IMR-90 (cell line): ENCODE data around the gene PIGC. TPM values are rescaled to one million over a fixed set of nuclear protein-coding genes. Genes with fewer than 3 reads are reported as not detected.

Experiments
- ATAC-seq: fragments of 200-7000 bp; cut with Tn5 transposase; 2 replicates; pipeline ENCODE4 v1.9.1; 2020; ENCODE audit warnings: low read depth, mild to moderate bottlenecking, moderate library complexity
- BruUV-seq: library from RNA; stranded (reverse); fragments of 400-500 nt; replicated peaks from 2 replicates; lab custom pipeline; 2021; lab: Mats Ljungman, UMichigan
- CTCF ChIA-PET: fragments of 300-600 bp; formaldehyde crosslinking; extraction: SDS; loops from one replicate; lab custom pipeline; 2021; ENCODE audit warnings: antibody characterized with exemption; lab: Yijun Ruan, JAX
- POLR2A ChIA-PET: fragments of 300-600 bp; sonication (Branson Sonifier 250); formaldehyde crosslinking; loops from one replicate; lab custom pipeline; 2022; ENCODE audit warnings: antibody characterized with exemption; ENCODE audit not compliant: unreplicated experiment; lab: Charles Lee
- DNase-seq: peaks from one replicate; pipeline ENCODE4 v3.0.0; 2013
- H2AFZ ChIP-seq: replicated peaks from 2 replicates; pipeline ENCODE3; 2013; ENCODE audit warnings: low read length, mild to moderate bottlenecking; ENCODE audit not compliant: poor library complexity
- H2AK5ac ChIP-seq: 2 replicates; pipeline ENCODE4 v1.6.1; 2013; ENCODE audit warnings: low read depth, low read length, inconsistent platforms
- H2AK9ac ChIP-seq: replicated peaks from 2 replicates; pipeline ENCODE3; 2013; ENCODE audit warnings: mild to moderate bottlenecking, low read depth, low read length, moderate library complexity; ENCODE audit not compliant: poor library complexity
- H2BK120ac ChIP-seq: 2 replicates; pipeline ENCODE4 v1.6.1; 2013; ENCODE audit warnings: low read depth, low read length, inconsistent platforms
- H2BK15ac ChIP-seq: 3 replicates; pipeline ENCODE4 v1.6.1; 2013; ENCODE audit warnings: low read depth, low read length, inconsistent platforms
- H2BK20ac ChIP-seq: 2 replicates; pipeline ENCODE4 v1.6.1; 2013; ENCODE audit warnings: low read depth, mild to moderate bottlenecking, inconsistent platforms, low read length, moderate library complexity
- H2BK5ac ChIP-seq: 2 replicates; pipeline ENCODE4 v1.6.1; 2013; ENCODE audit warnings: mild to moderate bottlenecking, low read depth, low read length, inconsistent platforms; ENCODE audit not compliant: poor library complexity, severe bottlenecking
- H3K14ac ChIP-seq: replicated peaks from 2 replicates; pipeline ENCODE4 v1.6.1; 2013; ENCODE audit warnings: low read depth, low read length, inconsistent platforms
- H3K18ac ChIP-seq: 2 replicates; pipeline ENCODE4 v1.6.1; 2013; ENCODE audit warnings: low read depth, low read length, control low read depth
- H3K23ac ChIP-seq: 2 replicates; pipeline ENCODE4 v1.6.1; 2013; ENCODE audit warnings: low read depth, low read length, inconsistent platforms
- H3K27ac ChIP-seq: 2 replicates; pipeline ENCODE4 v1.5.1; 2013; ENCODE audit warnings: mild to moderate bottlenecking, control low read depth, low read length; ENCODE audit not compliant: insufficient read depth
- H3K27me3 ChIP-seq: 2 replicates; pipeline ENCODE4 v1.6.1; 2013; ENCODE audit warnings: low read length; ENCODE audit not compliant: control insufficient read depth, insufficient read depth
- H3K36me3 ChIP-seq: 2 replicates; pipeline ENCODE4 v1.6.1; 2013; ENCODE audit warnings: low read length, mixed read lengths; ENCODE audit not compliant: control insufficient read depth, insufficient read depth
- H3K4ac ChIP-seq: 2 replicates; pipeline ENCODE4 v1.6.1; 2013; ENCODE audit warnings: low read depth, low read length, inconsistent platforms
- H3K4me1 ChIP-seq: 2 replicates; pipeline ENCODE4 v1.6.1; 2013; ENCODE audit warnings: low read length, mixed read lengths; ENCODE audit not compliant: control insufficient read depth, insufficient read depth
- H3K4me2 ChIP-seq: 2 replicates; pipeline ENCODE4 v1.6.1; 2013; ENCODE audit warnings: low read depth, mild to moderate bottlenecking, control low read depth, low read length, moderate library complexity
- H3K4me3 ChIP-seq: 2 replicates; pipeline ENCODE4 v1.5.1; 2013; ENCODE audit warnings: low read depth, mild to moderate bottlenecking, control low read depth, low read length, moderate library complexity; ENCODE audit not compliant: insufficient read depth
- H3K56ac ChIP-seq: 2 replicates; pipeline ENCODE4 v1.6.1; 2013; ENCODE audit warnings: low read length, inconsistent platforms; ENCODE audit not compliant: insufficient read depth; ENCODE audit errors: extremely low read depth
- H3K79me1 ChIP-seq, 2 experiments: 2 replicates each; pipeline ENCODE4 v1.6.1; 2013; ENCODE audit warnings: low read length in 2 of 2, inconsistent platforms in 1 of 2, low read depth in 1 of 2
- H3K9ac ChIP-seq: 2 replicates; pipeline ENCODE4 v1.6.1; 2013; ENCODE audit warnings: low read depth, low read length, control low read depth
- H3K9me1 ChIP-seq: 2 replicates; pipeline ENCODE4 v1.6.1; 2013; ENCODE audit warnings: low read length, inconsistent platforms; ENCODE audit not compliant: insufficient read depth
- H3K9me3 ChIP-seq: 2 replicates; pipeline ENCODE4 v1.6.1; 2013; ENCODE audit warnings: low read length; ENCODE audit not compliant: control insufficient read depth, insufficient read depth
- H4K20me1 ChIP-seq: 2 replicates; pipeline ENCODE4 v1.6.1; 2013; ENCODE audit warnings: low read length, inconsistent platforms; ENCODE audit not compliant: insufficient read depth
- H4K5ac ChIP-seq: 2 replicates; pipeline ENCODE4 v1.6.1; 2013; ENCODE audit warnings: mild to moderate bottlenecking, low read depth, low read length, control low read depth
- H4K8ac ChIP-seq, 2 experiments: 2 replicates each; pipeline ENCODE4 v1.6.1; 2013; ENCODE audit warnings: low read depth in 2 of 2, low read length in 2 of 2, control low read depth in 1 of 2, inconsistent platforms in 1 of 2
- H4K91ac ChIP-seq: 2 replicates; pipeline ENCODE4 v1.6.1; 2013; ENCODE audit warnings: low read depth, low read length, inconsistent platforms; ENCODE audit not compliant: insufficient read depth
- BHLHE40 ChIP-seq: fragments of 150-350 bp; IDR thresholded peaks from 2 replicates; pipeline ENCODE4 v1.6.1; 2016; ENCODE audit warnings: mild to moderate bottlenecking, low read depth, low read length
- CEBPB ChIP-seq: IDR thresholded peaks from 2 replicates; pipeline ENCODE4 v1.6.1; 2012; ENCODE audit warnings: low read depth, low read length, improper control_type of control experiment
- CHD1 ChIP-seq: IDR thresholded peaks from 2 replicates; pipeline ENCODE4 v1.6.1; 2012; ENCODE audit warnings: low read depth, low read length, improper control_type of control experiment
- FOS ChIP-seq: fragments of 150-350 bp; IDR thresholded peaks from 2 replicates; pipeline ENCODE4 v1.6.1; 2016; ENCODE audit warnings: low read depth, low read length
- MAFK ChIP-seq: IDR thresholded peaks from 2 replicates; pipeline ENCODE4 v1.6.1; 2012; ENCODE audit warnings: low read depth, low read length, improper control_type of control experiment
- MAZ ChIP-seq: IDR thresholded peaks from 2 replicates; pipeline ENCODE4 v1.6.1; 2012; ENCODE audit warnings: low read depth, mild to moderate bottlenecking, low read length, improper control_type of control experiment, moderate library complexity, borderline replicate concordance
- MXI1 ChIP-seq: IDR thresholded peaks from 2 replicates; pipeline ENCODE4 v1.6.1; 2012; ENCODE audit warnings: low read depth, mild to moderate bottlenecking, low read length, moderate library complexity, borderline replicate concordance
- NFE2L2 ChIP-seq: fragments of 150-350 bp; IDR thresholded peaks from 2 replicates; pipeline ENCODE4 v1.6.1; 2016; ENCODE audit warnings: low read depth, mild to moderate bottlenecking, low read length
- POLR2A ChIP-seq: IDR thresholded peaks from 2 replicates; pipeline ENCODE4 v1.6.1; 2012; ENCODE audit warnings: mild to moderate bottlenecking, low read depth, low read length
- RAD21 ChIP-seq: IDR thresholded peaks from 2 replicates; pipeline ENCODE4 v1.6.1; 2012; ENCODE audit warnings: low read length, improper control_type of control experiment
- RCOR1 ChIP-seq: IDR thresholded peaks from 2 replicates; pipeline ENCODE4 v1.6.1; 2012; ENCODE audit warnings: mild to moderate bottlenecking, low read length, improper control_type of control experiment; ENCODE audit not compliant: insufficient replicate concordance
- RFX5 ChIP-seq: IDR thresholded peaks from 2 replicates; pipeline ENCODE4 v1.8.0; 2012; ENCODE audit warnings: low read depth, mild to moderate bottlenecking, low read length, moderate library complexity
- SMC3 ChIP-seq: fragments of 150-350 bp; IDR thresholded peaks from 2 replicates; pipeline ENCODE4 v1.6.1; 2016; ENCODE audit warnings: low read depth, mild to moderate bottlenecking, antibody characterized with exemption, low read length, moderate library complexity
- WGBS, 2 experiments: methylation state at CpG; one replicate each; pipeline versions ENCODE4 v1.1.5 to v1.1.7; 2013; ENCODE audit warnings: missing lambda C conversion rate in 2 of 2; ENCODE audit not compliant: insufficient read length in 1 of 2; ENCODE audit errors: extremely low coverage in 2 of 2; 5-methylcytosine and 5-hydroxymethylcytosine counted together
- dilution Hi-C: fragments of 300-500 bp; cut with HindIII; formaldehyde crosslinking; loops from one replicate; pipeline ENCODE4 v1.14.3; 2018; ENCODE audit warnings: low sequenced_read_pairs; ENCODE audit not compliant: unreplicated experiment
- in situ Hi-C: fragments of 300-500 bp; cut with MboI; formaldehyde crosslinking; loops from 3 replicates; pipeline ENCODE4 v1.14.3; 2019; ENCODE audit warnings: low sequenced_read_pairs, inconsistent platforms, mixed read lengths
- intact Hi-C: fragments of 100-400 bp; cut with micrococcal nuclease; formaldehyde crosslinking; loops from 2 replicates; pipeline ENCODE4 v1.10.0; 2022
- polyA plus RNA-seq, 3 experiments: library from polyadenylated mRNA; depleted of rRNA; stranded (reverse); fragments of >200 nt; gene quantifications; 2 replicates each; pipeline ENCODE4 v1.2.3, GENCODE V29; 2012; ENCODE audit warnings: low replicate concordance in 1 of 3
- total RNA-seq: library from RNA; depleted of rRNA; stranded (reverse); fragments of >200 nt; gene quantifications from 2 replicates; pipeline ENCODE4 v1.2.3, GENCODE V29; 2012
- TF ChIP-seq, protein P1 (sequence below): fragments of 150-350 bp; IDR thresholded peaks from 2 replicates; pipeline ENCODE4 v1.6.1; 2016; ENCODE audit warnings: low read depth, mild to moderate bottlenecking, low read length, moderate library complexity, borderline replicate concordance
- TF ChIP-seq, protein P2 (sequence below): fragments of 150-350 bp; IDR thresholded peaks from 2 replicates; pipeline ENCODE4 v1.6.1; 2017; ENCODE audit warnings: mild to moderate bottlenecking, antibody characterized with exemption, low read length, low read depth
- TF ChIP-seq, protein P3 (sequence below): conservative IDR thresholded peaks from 2 replicates; pipeline ENCODE4 v1.5.1; 2012; ENCODE audit warnings: mild to moderate bottlenecking, low read depth, low read length, improper control_type of control experiment

PIGC gene
- total and polyA plus RNA-seq, 2 of the 4 experiments (the other 2 are of a cell fraction) = 14.9 to 15.8 TPM

DNA sequence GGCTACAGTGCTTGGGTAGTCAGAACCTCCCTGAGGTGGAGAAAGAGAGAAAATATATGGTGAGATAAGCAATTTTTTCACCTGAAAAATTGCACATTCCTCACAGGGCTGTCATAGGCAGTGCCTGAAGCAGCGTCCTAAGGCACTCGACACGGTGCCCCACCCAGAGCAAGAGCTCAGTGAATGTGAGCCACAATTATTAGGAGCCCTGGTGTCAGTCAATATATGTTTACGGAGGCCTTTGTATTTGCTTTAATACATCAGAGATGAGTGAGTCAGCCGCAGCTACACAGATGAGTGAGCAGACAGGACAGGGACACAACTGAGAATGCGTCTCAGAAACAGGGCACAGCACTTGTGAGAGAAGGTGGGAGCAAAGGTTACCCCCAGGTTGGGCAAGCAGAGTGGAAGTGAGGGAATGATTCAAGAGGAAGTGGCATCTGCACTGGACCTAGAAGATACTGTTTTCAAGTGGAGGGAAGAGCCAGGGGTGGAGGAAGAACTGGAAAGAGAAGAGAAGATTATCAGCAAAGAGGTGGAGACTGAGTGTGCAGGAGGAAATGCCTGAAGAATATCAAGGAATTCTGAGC lies 5.2 kb upstream of the PIGC start:
- no peak overlapping the region for H2BK15ac ChIP-seq
- no peak overlapping the region for H3K14ac ChIP-seq
- dilution Hi-C loops (no loop called here), in situ Hi-C loops (no loop called here), intact Hi-C loops (no loop called here)
- no peak overlapping the region for H3K4me2 ChIP-seq
- H3K27ac ChIP-seq = no peak overlapping the region
- H3K4me3 ChIP-seq = no peak overlapping the region
- no peaks in the 10 kb centered on the region for H3K79me1 ChIP-seq
- no peak overlapping the region for H3K56ac ChIP-seq
- no peak overlapping the region for H2BK5ac ChIP-seq
- POLR2A ChIA-PET = no interaction called here
- no peaks in the 10 kb centered on the region for H3K9me3 ChIP-seq
- H3K9ac ChIP-seq = no peak overlapping the region
- no peak overlapping the region for H3K4ac ChIP-seq
- no peak overlapping the region for H2AK5ac ChIP-seq
- 100% methylated on average over 1 of the region's 6 CpGs; no CpG with 5 or more reads in 1 of the 2 experiments for WGBS, 2 experiments
- peaks cover 10% of the 10 kb centered on the region for H3K4me1 ChIP-seq
- CTCF ChIA-PET = no interaction called here
- H3K23ac ChIP-seq = no peak overlapping the region
- H4K91ac ChIP-seq = no peak overlapping the region
- no peak for TF ChIP-seq NFE2L2
- no peak for TF ChIP-seq MXI1
- TF ChIP-seq RFX5 = no peak
- TF ChIP-seq MAFK = no peak
- no peak for TF ChIP-seq SMC3
- TF ChIP-seq CEBPB = no peak
- no peak for TF ChIP-seq POLR2A
- TF ChIP-seq RCOR1 = no peak
- TF ChIP-seq, protein P1, sequence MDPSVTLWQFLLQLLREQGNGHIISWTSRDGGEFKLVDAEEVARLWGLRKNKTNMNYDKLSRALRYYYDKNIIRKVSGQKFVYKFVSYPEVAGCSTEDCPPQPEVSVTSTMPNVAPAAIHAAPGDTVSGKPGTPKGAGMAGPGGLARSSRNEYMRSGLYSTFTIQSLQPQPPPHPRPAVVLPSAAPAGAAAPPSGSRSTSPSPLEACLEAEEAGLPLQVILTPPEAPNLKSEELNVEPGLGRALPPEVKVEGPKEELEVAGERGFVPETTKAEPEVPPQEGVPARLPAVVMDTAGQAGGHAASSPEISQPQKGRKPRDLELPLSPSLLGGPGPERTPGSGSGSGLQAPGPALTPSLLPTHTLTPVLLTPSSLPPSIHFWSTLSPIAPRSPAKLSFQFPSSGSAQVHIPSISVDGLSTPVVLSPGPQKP = no peak
- TF ChIP-seq, protein P2, sequence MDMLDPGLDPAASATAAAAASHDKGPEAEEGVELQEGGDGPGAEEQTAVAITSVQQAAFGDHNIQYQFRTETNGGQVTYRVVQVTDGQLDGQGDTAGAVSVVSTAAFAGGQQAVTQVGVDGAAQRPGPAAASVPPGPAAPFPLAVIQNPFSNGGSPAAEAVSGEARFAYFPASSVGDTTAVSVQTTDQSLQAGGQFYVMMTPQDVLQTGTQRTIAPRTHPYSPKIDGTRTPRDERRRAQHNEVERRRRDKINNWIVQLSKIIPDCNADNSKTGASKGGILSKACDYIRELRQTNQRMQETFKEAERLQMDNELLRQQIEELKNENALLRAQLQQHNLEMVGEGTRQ = no peak
- TF ChIP-seq RAD21 = no peak
- no peak for TF ChIP-seq CHD1
- no peak for TF ChIP-seq FOS
- TF ChIP-seq, protein P3, sequence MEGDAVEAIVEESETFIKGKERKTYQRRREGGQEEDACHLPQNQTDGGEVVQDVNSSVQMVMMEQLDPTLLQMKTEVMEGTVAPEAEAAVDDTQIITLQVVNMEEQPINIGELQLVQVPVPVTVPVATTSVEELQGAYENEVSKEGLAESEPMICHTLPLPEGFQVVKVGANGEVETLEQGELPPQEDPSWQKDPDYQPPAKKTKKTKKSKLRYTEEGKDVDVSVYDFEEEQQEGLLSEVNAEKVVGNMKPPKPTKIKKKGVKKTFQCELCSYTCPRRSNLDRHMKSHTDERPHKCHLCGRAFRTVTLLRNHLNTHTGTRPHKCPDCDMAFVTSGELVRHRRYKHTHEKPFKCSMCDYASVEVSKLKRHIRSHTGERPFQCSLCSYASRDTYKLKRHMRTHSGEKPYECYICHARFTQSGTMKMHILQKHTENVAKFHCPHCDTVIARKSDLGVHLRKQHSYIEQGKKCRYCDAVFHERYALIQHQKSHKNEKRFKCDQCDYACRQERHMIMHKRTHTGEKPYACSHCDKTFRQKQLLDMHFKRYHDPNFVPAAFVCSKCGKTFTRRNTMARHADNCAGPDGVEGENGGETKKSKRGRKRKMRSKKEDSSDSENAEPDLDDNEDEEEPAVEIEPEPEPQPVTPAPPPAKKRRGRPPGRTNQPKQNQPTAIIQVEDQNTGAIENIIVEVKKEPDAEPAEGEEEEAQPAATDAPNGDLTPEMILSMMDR = no peak
- TF ChIP-seq MAZ = no peak
- TF ChIP-seq BHLHE40 = no peak
- no peaks in the 10 kb centered on the region; the same call in 1 of the 2 replicates for H3K27me3 ChIP-seq
- no peak for DNase-seq
- H3K9me1 ChIP-seq = peaks cover 9% of the 10 kb centered on the region; the same call in 1 of the 2 replicates
- no peaks in the 10 kb centered on the region for H4K20me1 ChIP-seq
- no peak overlapping the region for H4K8ac ChIP-seq
- no peak overlapping the region for H2AK9ac ChIP-seq
- H3K18ac ChIP-seq = no peak overlapping the region
- peak overlapping the region; percentile 79 for H2AFZ ChIP-seq
- no peak overlapping the region for H2BK120ac ChIP-seq
- H2BK20ac ChIP-seq = no peak overlapping the region
- ATAC-seq = no peak
- BruUV-seq = no TSS peak
- no peaks in the 10 kb centered on the region for H3K36me3 ChIP-seq
- H4K5ac ChIP-seq = no peak overlapping the region
